Measurements from ENCODE around the gene PKN1. TPM values are rescaled to one million over a fixed set of nuclear protein-coding genes. Genes with fewer than 3 reads are reported as not detected.

Gene PKN1
- total RNA-seq, 1 donor from 2014 or later = 159 TPM

- no peaks in the 10 kb centered on the region for H3K27me3 ChIP-seq
- no peak for TF ChIP-seq CTCF (IDR thresholded peaks at IDR 0.05)
- ATAC-seq (no peak), DNase-seq (no peak)
- peaks cover 49% of the 10 kb centered on the region for H3K36me3 ChIP-seq
- no peaks in the 10 kb centered on the region for H3K9me3 ChIP-seq
- intact Hi-C loops (cut with DNase I) = no loop called here
- no peak overlapping the region for H3K4me3 ChIP-seq
- peaks cover 23% of the 10 kb centered on the region for H3K4me1 ChIP-seq
- no peak overlapping the region for H3K27ac ChIP-seq
Measured at GRCh38 chr19:14471436-14472187, 38.5 kb downstream of the PKN1 start.

- Histone ChIP-seq H3K36me3 (peaks cover 41% of the 10 kb centered on the region), H3K9me3 (no peaks in the 10 kb centered on the region), H3K4me1 (peaks cover 23% of the 10 kb centered on the region), H3K27ac (no peak overlapping the region), H3K4me3 (no peak overlapping the region), H3K27me3 (no peaks in the 10 kb centered on the region)
- peak; percentile 88 for DNase-seq
- peak; percentile 73 for ATAC-seq
- TF ChIP-seq CTCF (IDR thresholded peaks at IDR 0.05) = peak; percentile 99
- intact Hi-C loops (cut with DNase I) = no loop called here
Measured at GRCh38 chr19:14472202-14472938, 39.3 kb downstream of the PKN1 start.

- Histone ChIP-seq H3K9me3 (no peaks in the 10 kb centered on the region), H3K4me3 (no peak overlapping the region), H3K4me1 (peaks cover 29% of the 10 kb centered on the region), H3K36me3 (peaks cover 39% of the 10 kb centered on the region), H3K27me3 (no peaks in the 10 kb centered on the region), H3K27ac (no peak overlapping the region)
- no peak for ATAC-seq
- peak; percentile 68 for DNase-seq
- no peak for TF ChIP-seq CTCF (IDR thresholded peaks at IDR 0.05)
- intact Hi-C loops (cut with DNase I) = no loop called here
Measured at GRCh38 chr19:14473073-14473977, 40.2 kb downstream of the PKN1 start.

GRCh38 chr19:14473978-14474578 is 41.0 kb downstream of the PKN1 start:
- H3K9me3 ChIP-seq = no peaks in the 10 kb centered on the region
- H3K36me3 ChIP-seq = peaks cover 32% of the 10 kb centered on the region
- intact Hi-C loops (cut with DNase I) = no loop called here
- no peak for TF ChIP-seq CTCF (IDR thresholded peaks at IDR 0.05)
- DNase-seq (peak; percentile 77), ATAC-seq (peak; percentile 6)
- H3K27me3 ChIP-seq = no peaks in the 10 kb centered on the region
- no peak overlapping the region for H3K4me3 ChIP-seq
- no peak overlapping the region for H3K27ac ChIP-seq
- H3K4me1 ChIP-seq = peaks cover 33% of the 10 kb centered on the region

- H3K4me1 ChIP-seq = peaks cover 34% of the 10 kb centered on the region
- no peak for TF ChIP-seq CTCF (IDR thresholded peaks at IDR 0.05)
- peak overlapping the region; percentile 4 for H3K4me3 ChIP-seq
- H3K9me3 ChIP-seq = no peaks in the 10 kb centered on the region
- H3K27ac ChIP-seq = no peak overlapping the region
- DNase-seq = no peak
- peaks cover 27% of the 10 kb centered on the region for H3K36me3 ChIP-seq
- no peaks in the 10 kb centered on the region for H3K27me3 ChIP-seq
- intact Hi-C loops (cut with DNase I) = no loop called here
- no peak for ATAC-seq
Measured at GRCh38 chr19:14474827-14475226, 41.7 kb downstream of the PKN1 start.
